CD14-positive monocyte (primary cell): ENCODE measurements around the gene MTNR1A. TPM values are rescaled to one million over a fixed set of nuclear protein-coding genes. Genes with fewer than 3 reads are reported as not detected.

Experiments
- DNase-seq, 3 donors: peaks; one replicate each; pipeline ENCODE4 v3.0.0-alpha.2; 2011 to 2022
- H2AFZ ChIP-seq: 2 replicates; pipeline ENCODE4 v1.6.0; 2012; ENCODE audit warnings: mild to moderate bottlenecking, low read depth, low read length, inconsistent platforms; ENCODE audit not compliant: insufficient read depth, poor library complexity, severe bottlenecking
- H3K27ac ChIP-seq, 2 donors: 1 replicate in 1 of 2; 2 replicates in 1 of 2; pipeline ENCODE4 v1.5.1; 2012 to 2013; ENCODE audit warnings: low read length in 2 of 2, control low read depth in 1 of 2, inconsistent platforms in 1 of 2, low read depth in 1 of 2, mild to moderate bottlenecking in 1 of 2
- H3K27me3 ChIP-seq, 2 donors: one replicate each; pipeline versions ENCODE4 v1.6.0 to v1.6.1; 2011 to 2013; ENCODE audit warnings: low read length in 2 of 2; ENCODE audit not compliant: control insufficient read depth in 2 of 2, insufficient read depth in 2 of 2
- H3K36me3 ChIP-seq, 2 donors: replicated peaks in 1 of 2; 1 replicate in 1 of 2; 2 replicates in 1 of 2; pipeline versions ENCODE4 v1.5.1 to v1.6.1; 2012 to 2013; ENCODE audit warnings: low read length in 2 of 2, control low read depth in 1 of 2, inconsistent platforms in 1 of 2, mild to moderate bottlenecking in 1 of 2; ENCODE audit not compliant: insufficient read depth in 2 of 2, control insufficient read depth in 1 of 2
- H3K4me1 ChIP-seq, 2 donors: 1 replicate in 1 of 2; 2 replicates in 1 of 2; pipeline versions ENCODE4 v1.5.1 to v1.6.1; 2012 to 2013; ENCODE audit warnings: low read length in 2 of 2, control low read depth in 1 of 2, inconsistent platforms in 1 of 2, mild to moderate bottlenecking in 1 of 2, moderate library complexity in 1 of 2; ENCODE audit not compliant: insufficient read depth in 2 of 2, control insufficient read depth in 1 of 2
- H3K4me2 ChIP-seq: replicated peaks from 2 replicates; pipeline ENCODE3; 2012; ENCODE audit warnings: low read length, moderate library complexity, mild to moderate bottlenecking; ENCODE audit not compliant: poor library complexity, severe bottlenecking; ENCODE audit errors: extremely low read depth
- H3K4me3 ChIP-seq, 3 experiments: fragments of 200-600 bp in 1 of 3; sonication (generic) in 1 of 3; replicated peaks in 1 of 3; 1 replicate in 2 of 3; 2 replicates in 1 of 3; pipeline ENCODE4 v1.5.1; 2011 to 2013; ENCODE audit warnings: low read length in 3 of 3, mild to moderate bottlenecking in 3 of 3, control low read depth in 2 of 3, low read depth in 2 of 3, inconsistent platforms in 1 of 3, moderate library complexity in 1 of 3
- H3K79me2 ChIP-seq: 2 replicates; pipeline ENCODE4 v1.6.0; 2012; ENCODE audit warnings: mild to moderate bottlenecking, control low read depth, inconsistent platforms, low read length, moderate library complexity; ENCODE audit not compliant: insufficient read depth
- H3K9ac ChIP-seq: 2 replicates; pipeline ENCODE4 v1.6.0; 2017; ENCODE audit warnings: low read length, mild to moderate bottlenecking; ENCODE audit not compliant: insufficient read depth, poor library complexity, severe bottlenecking
- H3K9me3 ChIP-seq, 2 donors: replicated peaks in 1 of 2; 1 replicate in 1 of 2; 2 replicates in 1 of 2; pipeline versions ENCODE4 v1.5.1 to v1.6.1; 2012 to 2013; ENCODE audit warnings: low read length in 2 of 2, control low read depth in 1 of 2; ENCODE audit not compliant: control insufficient read depth in 1 of 2, insufficient read depth in 1 of 2
- H4K20me1 ChIP-seq: 2 replicates; pipeline ENCODE4 v1.6.0; 2012; ENCODE audit warnings: mild to moderate bottlenecking, low read length, control low read depth, moderate library complexity; ENCODE audit not compliant: insufficient read depth
- H3K27ac Mint-ChIP-seq, 7 donors: one replicate each; pipeline ENCODE4 v1.8.0; 2020; ENCODE audit warnings: mild to moderate bottlenecking in 7 of 7, mixed read lengths in 7 of 7, moderate library complexity in 6 of 7, inconsistent platforms in 2 of 7
- H3K27me3 Mint-ChIP-seq, 3 donors: one replicate each; pipeline ENCODE4 v1.8.0; 2021 to 2022; ENCODE audit warnings: low read depth in 3 of 3, mild to moderate bottlenecking in 3 of 3, mixed read lengths in 3 of 3, moderate library complexity in 3 of 3, inconsistent platforms in 1 of 3
- H3K36me3 Mint-ChIP-seq, 2 donors: one replicate each; pipeline ENCODE4 v1.8.0; 2020; ENCODE audit warnings: mixed read lengths in 2 of 2, inconsistent platforms in 1 of 2, mild to moderate bottlenecking in 1 of 2
- H3K4me1 Mint-ChIP-seq: one replicate; pipeline ENCODE4 v1.8.0; 2020; ENCODE audit warnings: mild to moderate bottlenecking, mixed read lengths
- H3K4me3 Mint-ChIP-seq, 2 donors: one replicate each; pipeline ENCODE4 v1.8.0; 2020; ENCODE audit warnings: mild to moderate bottlenecking in 2 of 2, mixed read lengths in 2 of 2, moderate library complexity in 1 of 2
- H3K9me3 Mint-ChIP-seq, 7 donors: one replicate each; pipeline ENCODE4 v1.8.0; 2020 to 2022; ENCODE audit warnings: mixed read lengths in 7 of 7, mild to moderate bottlenecking in 6 of 7, moderate library complexity in 6 of 7, inconsistent platforms in 2 of 7
- WGBS: methylation state at CpG from one replicate; pipeline ENCODE4 v1.1.5; 2013; ENCODE audit warnings: missing lambda C conversion rate; ENCODE audit not compliant: insufficient coverage; 5-methylcytosine and 5-hydroxymethylcytosine counted together
- intact Hi-C, 2 donors: fragments of 100-400 bp; cut with micrococcal nuclease; formaldehyde crosslinking; loops; one replicate each; pipeline versions ENCODE4 v1.15.0 to v1.15.1; 2023
- polyA plus RNA-seq, 3 donors: library from polyadenylated mRNA; depleted of rRNA in 1 of 3; unstranded in 2 of 3; stranded (reverse) in 1 of 3; fragments of 300-500 nt in 2 of 3; fragments of >200 nt in 1 of 3; fragmentation: Illumina TruSeq in 2 of 3; gene quantifications; 1 replicate in 2 of 3; 2 replicates in 1 of 3; pipeline ENCODE4 v1.2.3, GENCODE V29; 2012 to 2021
- TF ChIP-seq, protein P1 (sequence below): fragments of 200-600 bp; IDR thresholded peaks from one replicate; pipeline ENCODE4 v1.8.0; 2022; ENCODE audit warnings: antibody characterized with exemption, mild to moderate bottlenecking

Gene MTNR1A
- polyA plus RNA-seq, 3 donors: not detected

DNA sequence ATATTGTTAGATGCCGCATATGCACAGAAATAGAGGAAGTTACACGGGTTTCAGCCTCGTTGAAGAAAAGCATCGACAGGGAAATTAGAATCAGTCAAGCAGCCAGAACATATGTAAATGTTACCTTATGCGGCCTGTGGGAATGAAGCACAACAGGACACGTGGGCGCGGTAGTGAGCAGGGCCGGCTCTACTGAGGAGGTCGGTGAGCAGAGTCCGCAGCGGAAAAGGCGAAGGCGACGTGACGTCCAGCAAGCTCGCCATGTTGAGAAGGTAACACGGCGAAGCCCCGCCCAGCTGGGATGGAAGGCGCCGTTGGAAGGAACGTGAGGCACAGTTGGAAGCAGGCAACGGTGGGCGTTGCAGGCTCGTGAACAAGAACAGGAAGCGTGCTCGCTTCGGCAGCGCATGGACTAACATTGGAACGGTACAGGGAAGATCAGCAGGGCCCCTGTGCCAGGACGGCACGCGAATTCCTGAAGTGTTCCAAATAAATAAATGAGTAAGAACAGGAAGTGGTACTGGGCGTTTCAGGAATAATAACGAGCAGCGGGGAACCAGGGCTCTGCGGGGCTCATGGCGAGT, 54.6 kb downstream of the MTNR1A start:
- Mint-ChIP-seq H3K4me3 (no peak overlapping the region), H3K9me3 (peaks cover 6 to 22% (median 12%) of the 10 kb centered on the region in 7 donors), H3K27me3 (peaks cover 0 to 3% (median 0%) of the 10 kb centered on the region in 3 donors), H3K4me1 (no peaks in the 10 kb centered on the region), H3K27ac (no peak overlapping the region), H3K36me3 (no peaks in the 10 kb centered on the region)
- Histone ChIP-seq H3K27ac (no peak overlapping the region), H3K4me1 (no peaks in the 10 kb centered on the region), H3K9ac (no peak overlapping the region), H3K9me3 (peaks cover 15 to 25% of the 10 kb centered on the region in 2 donors), H4K20me1 (no peaks in the 10 kb centered on the region), H3K4me2 (no peak overlapping the region), H2AFZ (no peak overlapping the region), H3K36me3 (no peaks in the 10 kb centered on the region), H3K79me2 (no peaks in the 10 kb centered on the region), H3K27me3 (no peaks in the 10 kb centered on the region), H3K4me3 (no peak overlapping the region)
- WGBS: 88% methylated on average over 38 of the region's 39 CpGs
- intact Hi-C loops: no loop called here
- no peak for DNase-seq
- TF ChIP-seq, protein P1, sequence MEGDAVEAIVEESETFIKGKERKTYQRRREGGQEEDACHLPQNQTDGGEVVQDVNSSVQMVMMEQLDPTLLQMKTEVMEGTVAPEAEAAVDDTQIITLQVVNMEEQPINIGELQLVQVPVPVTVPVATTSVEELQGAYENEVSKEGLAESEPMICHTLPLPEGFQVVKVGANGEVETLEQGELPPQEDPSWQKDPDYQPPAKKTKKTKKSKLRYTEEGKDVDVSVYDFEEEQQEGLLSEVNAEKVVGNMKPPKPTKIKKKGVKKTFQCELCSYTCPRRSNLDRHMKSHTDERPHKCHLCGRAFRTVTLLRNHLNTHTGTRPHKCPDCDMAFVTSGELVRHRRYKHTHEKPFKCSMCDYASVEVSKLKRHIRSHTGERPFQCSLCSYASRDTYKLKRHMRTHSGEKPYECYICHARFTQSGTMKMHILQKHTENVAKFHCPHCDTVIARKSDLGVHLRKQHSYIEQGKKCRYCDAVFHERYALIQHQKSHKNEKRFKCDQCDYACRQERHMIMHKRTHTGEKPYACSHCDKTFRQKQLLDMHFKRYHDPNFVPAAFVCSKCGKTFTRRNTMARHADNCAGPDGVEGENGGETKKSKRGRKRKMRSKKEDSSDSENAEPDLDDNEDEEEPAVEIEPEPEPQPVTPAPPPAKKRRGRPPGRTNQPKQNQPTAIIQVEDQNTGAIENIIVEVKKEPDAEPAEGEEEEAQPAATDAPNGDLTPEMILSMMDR: no peak

DNA sequence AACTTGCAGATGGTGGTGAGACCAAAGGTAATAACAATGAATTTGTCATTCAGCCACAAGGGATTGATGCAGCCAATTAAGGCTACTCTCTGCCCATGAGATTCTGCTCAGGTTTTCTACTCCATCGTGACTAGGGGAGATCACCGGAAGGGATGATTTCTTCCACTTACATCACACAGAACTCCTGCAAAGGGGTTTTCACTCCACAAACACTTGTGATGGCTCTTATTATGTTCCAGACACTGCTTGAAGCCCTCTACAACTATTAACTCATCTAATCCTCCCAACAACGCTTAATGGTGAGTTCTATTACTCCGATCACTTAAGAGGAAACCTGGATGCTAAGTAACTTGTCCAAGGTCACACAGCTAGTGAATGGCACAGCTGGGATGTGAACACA, 55.9 kb downstream of the MTNR1A start:
- Mint-ChIP-seq H3K27me3 (peaks cover 0 to 3% (median 0%) of the 10 kb centered on the region in 3 donors), H3K27ac (peak overlapping the region in 1 of 7 donors; percentile 6), H3K36me3 (no peaks in the 10 kb centered on the region), H3K4me3 (no peak overlapping the region), H3K4me1 (no peaks in the 10 kb centered on the region), H3K9me3 (peaks cover 7 to 16% (median 10%) of the 10 kb centered on the region in 7 donors)
- Histone ChIP-seq H2AFZ (no peak overlapping the region), H3K4me1 (no peaks in the 10 kb centered on the region), H3K4me2 (no peak overlapping the region), H3K79me2 (no peaks in the 10 kb centered on the region), H3K36me3 (no peaks in the 10 kb centered on the region), H3K27me3 (no peaks in the 10 kb centered on the region), H3K4me3 (no peak overlapping the region), H4K20me1 (no peaks in the 10 kb centered on the region), H3K9me3 (peaks cover 20 to 29% of the 10 kb centered on the region in 2 donors), H3K9ac (no peak overlapping the region), H3K27ac (no peak overlapping the region)
- TF ChIP-seq, protein P1: no peak
- intact Hi-C loops: no loop called here
- DNase-seq: no peak
- 100% methylated on average over 4 of the region's 4 CpGs for WGBS
